SU-DHL-6 (cell line): ENCODE measurements around the gene KSR2.

Experiments used
- H2AFZ ChIP-seq: fragments of 200-600 bp; sonication (generic); 2 replicates; pipeline ENCODE4 v1.6.1; 2014; ENCODE audit warnings: low read depth, mild to moderate bottlenecking, moderate library complexity, mixed read lengths, antibody characterized with exemption, low read length; ENCODE audit not compliant: severe bottlenecking
- H3F3A ChIP-seq: fragments of 200-600 bp; shearing (Covaris generic); 2 replicates; pipeline ENCODE4 v1.6.0; 2016; ENCODE audit warnings: antibody characterized with exemption, mild to moderate bottlenecking; ENCODE audit not compliant: insufficient read depth
- H3K27ac ChIP-seq: fragments of 200-600 bp; sonication (generic); 2 replicates; pipeline ENCODE4 v1.5.1; 2016; ENCODE audit warnings: low read depth, mild to moderate bottlenecking, low read length, moderate library complexity, mixed read lengths
- H3K27me3 ChIP-seq: fragments of 200-600 bp; sonication (generic), shearing (Covaris generic); 2 replicates; pipeline ENCODE4 v1.6.0; 2014; ENCODE audit warnings: mild to moderate bottlenecking, low read length
- H3K36me3 ChIP-seq: fragments of 200-600 bp; sonication (generic); 2 replicates; pipeline ENCODE4 v1.6.1; 2014; ENCODE audit warnings: mild to moderate bottlenecking, low read length, mixed read lengths
- H3K4me2 ChIP-seq: fragments of 300-600, 200-600 bp; shearing (Covaris generic), sonication (generic); 2 replicates; pipeline ENCODE4 v1.6.0; 2014; ENCODE audit warnings: low read length, low read depth, mild to moderate bottlenecking; ENCODE audit not compliant: poor library complexity, severe bottlenecking
- H3K4me3 ChIP-seq: fragments of 200-600 bp; sonication (generic); 2 replicates; pipeline ENCODE4 v1.5.1; 2014; ENCODE audit warnings: antibody characterized with exemption, low read length, mild to moderate bottlenecking, mixed read lengths; ENCODE audit not compliant: insufficient read depth, poor library complexity, severe bottlenecking
- H3K79me2 ChIP-seq: fragments of 200-600 bp; sonication (generic); 2 replicates; pipeline ENCODE4 v1.6.1; 2014; ENCODE audit warnings: mild to moderate bottlenecking, low read length, moderate library complexity; ENCODE audit not compliant: insufficient read depth
- H3K9ac ChIP-seq: fragments of 200-600 bp; sonication (generic); 2 replicates; pipeline ENCODE4 v1.7.0; 2014; ENCODE audit warnings: mild to moderate bottlenecking, low read length
- H3K9me2 ChIP-seq: fragments of 200-600 bp; sonication (generic); replicated peaks from 2 replicates; pipeline ENCODE4 v1.6.1; 2014; ENCODE audit warnings: low read length; ENCODE audit not compliant: insufficient read depth
- H3K9me3 ChIP-seq: fragments of 200-600 bp; sonication (generic); 2 replicates; pipeline ENCODE4 v1.6.1; 2014; ENCODE audit warnings: low read length, mixed read lengths; ENCODE audit not compliant: insufficient read depth
- H4K20me1 ChIP-seq: fragments of 200-600 bp; sonication (generic); 2 replicates; pipeline ENCODE4 v1.6.1; 2014; ENCODE audit warnings: low read depth, mild to moderate bottlenecking, antibody characterized with exemption, low read length, moderate library complexity, mixed read lengths
- CTCF ChIP-seq: fragments of 200-600 bp; sonication (generic); IDR thresholded peaks from one replicate; pipeline ENCODE4 v1.5.1; 2017; ENCODE audit warnings: antibody characterized with exemption, mild to moderate bottlenecking, low read length, moderate library complexity; ENCODE audit not compliant: insufficient read depth, poor library complexity, severe bottlenecking
- EZH2phosphoT487 ChIP-seq: fragments of 200-600 bp; sonication (generic), shearing (Covaris generic); conservative IDR thresholded peaks from 2 replicates; pipeline ENCODE4 v1.6.1; 2018; ENCODE audit warnings: mild to moderate bottlenecking, antibody characterized with exemption, low read length, moderate library complexity, mixed read lengths

The KSR2 gene

GRCh38 chr12:118015944-118016343 lies 47.2 kb upstream of the KSR2 start:
- Histone ChIP-seq H4K20me1 (peaks cover 2% of the 10 kb centered on the region; the same call in 1 of the 2 replicates), H3K9ac (peak overlapping the region; percentile 83; the same call in 1 of the 2 replicates), H3K4me3 (no peak overlapping the region)

GRCh38 chr12:118015306-118015705 lies 46.5 kb upstream of the KSR2 start:
- Histone ChIP-seq H3K9me2 (no peaks in the 10 kb centered on the region), H3K4me2 (no peak overlapping the region), H3F3A (no peaks in the 10 kb centered on the region), H4K20me1 (peaks cover 2% of the 10 kb centered on the region; the same call in 1 of the 2 replicates), H2AFZ (no peak overlapping the region), H3K9ac (no peak overlapping the region), H3K4me3 (no peak overlapping the region), H3K9me3 (no peaks in the 10 kb centered on the region), H3K79me2 (peaks cover 28% of the 10 kb centered on the region), H3K36me3 (peaks cover 13% of the 10 kb centered on the region), H3K27me3 (no peaks in the 10 kb centered on the region), H3K27ac (no peak overlapping the region)
- TF ChIP-seq CTCF = no peak
- TF ChIP-seq EZH2phosphoT487 = no peak

More at GRCh38 chr12:118015944-118016343, 47.2 kb upstream of the KSR2 start:
- Histone ChIP-seq H3K36me3 (peaks cover 20% of the 10 kb centered on the region), H3F3A (no peaks in the 10 kb centered on the region), H3K27ac (no peak overlapping the region), H2AFZ (no peak overlapping the region), H3K27me3 (no peaks in the 10 kb centered on the region), H3K9me3 (no peaks in the 10 kb centered on the region), H3K9me2 (no peaks in the 10 kb centered on the region), H3K4me2 (peak overlapping the region; percentile 79), H3K79me2 (peaks cover 28% of the 10 kb centered on the region)
- no peak for TF ChIP-seq EZH2phosphoT487
- TF ChIP-seq CTCF = no peak

- Histone ChIP-seq H3K9me2 (no peaks in the 10 kb centered on the region), H3K4me3 (no peak overlapping the region), H3K27me3 (no peaks in the 10 kb centered on the region), H3K79me2 (peaks cover 16% of the 10 kb centered on the region), H4K20me1 (peaks cover 2% of the 10 kb centered on the region; the same call in 1 of the 2 replicates), H2AFZ (no peak overlapping the region), H3K9ac (no peak overlapping the region), H3K4me2 (no peak overlapping the region), H3K36me3 (no peaks in the 10 kb centered on the region), H3K9me3 (no peaks in the 10 kb centered on the region), H3K27ac (no peak overlapping the region), H3F3A (no peaks in the 10 kb centered on the region)
- TF ChIP-seq EZH2phosphoT487 (no peak), CTCF (no peak)
Measured at GRCh38 chr12:118013283-118013682, 44.5 kb upstream of the KSR2 start.

GRCh38 chr12:118011961-118012360 lies 43.2 kb upstream of the KSR2 start:
- Histone ChIP-seq H3K4me2 (no peak overlapping the region), H4K20me1 (no peaks in the 10 kb centered on the region), H3K9ac (no peak overlapping the region), H3K9me3 (no peaks in the 10 kb centered on the region), H3K9me2 (no peaks in the 10 kb centered on the region), H3K27ac (no peak overlapping the region), H3K79me2 (peaks cover 3% of the 10 kb centered on the region), H3K4me3 (no peak overlapping the region), H2AFZ (no peak overlapping the region), H3K27me3 (no peaks in the 10 kb centered on the region), H3F3A (no peaks in the 10 kb centered on the region), H3K36me3 (no peaks in the 10 kb centered on the region)
- TF ChIP-seq CTCF (no peak), EZH2phosphoT487 (no peak)
